Measurements from ENCODE around the gene GOLGA2. TPM values are rescaled to one million over a fixed set of nuclear protein-coding genes. Genes with fewer than 3 reads are reported as not detected.

Gene GOLGA2
- polyA plus RNA-seq, 1 donor = 92.5 TPM

- DNase-seq = no peak
Observed at GRCh38 chr9:128214571-128215490, 61.0 kb downstream of the GOLGA2 start.

- DNase-seq = no peak
Observed at GRCh38 chr9:128213746-128214497, 61.9 kb downstream of the GOLGA2 start.

GRCh38 chr9:128211981-128212281 is 63.9 kb downstream of the GOLGA2 start:
- DNase-seq = no peak

- no peak for DNase-seq
Observed at GRCh38 chr9:128211186-128211980, 64.4 kb downstream of the GOLGA2 start.

- DNase-seq = no peak
Observed at GRCh38 chr9:128208946-128209669, 66.7 kb downstream of the GOLGA2 start.

GRCh38 chr9:128208386-128208785 is 67.4 kb downstream of the GOLGA2 start:
- DNase-seq = no peak

GRCh38 chr9:128206916-128207910 is 68.6 kb downstream of the GOLGA2 start:
- DNase-seq = no peak

- DNase-seq = no peak
Observed at GRCh38 chr9:128206484-128206883, 69.3 kb downstream of the GOLGA2 start.

Other genes starting within 250 kb of the GOLGA2 start
- gene NAIF1, start 208.7 kb downstream of the GOLGA2 start, polyA plus RNA-seq (ENCODE audit: insufficient read length) = 10.8 TPM
- 12.9 TPM for gene SLC25A25, start 207.8 kb downstream of the GOLGA2 start, polyA plus RNA-seq (ENCODE audit: insufficient read length)
- 37.9 TPM for gene PTGES2, start 148.3 kb downstream of the GOLGA2 start, polyA plus RNA-seq (ENCODE audit: insufficient read length)
- 0.75 TPM for gene LCN2, start 126.6 kb downstream of the GOLGA2 start, polyA plus RNA-seq (ENCODE audit: insufficient read length)
- gene BBLN, start 115.7 kb downstream of the GOLGA2 start, polyA plus RNA-seq (ENCODE audit: insufficient read length) = 31.8 TPM
- 139 TPM for gene CIZ1, start 84.4 kb downstream of the GOLGA2 start, polyA plus RNA-seq (ENCODE audit: insufficient read length)
- 231 TPM for gene DNM1, start 72.6 kb downstream of the GOLGA2 start, polyA plus RNA-seq (ENCODE audit: insufficient read length)
- 31.6 TPM for gene SWI5, start 269 bp upstream of the GOLGA2 start, polyA plus RNA-seq (ENCODE audit: insufficient read length)
- 37.6 TPM for gene TRUB2, start 46.4 kb upstream of the GOLGA2 start, polyA plus RNA-seq (ENCODE audit: insufficient read length)
- gene COQ4, start 46.8 kb upstream of the GOLGA2 start, polyA plus RNA-seq (ENCODE audit: insufficient read length) = 83.2 TPM
- gene SLC27A4, start 64.5 kb upstream of the GOLGA2 start, polyA plus RNA-seq (ENCODE audit: insufficient read length) = 16.7 TPM
- 53.6 TPM for gene URM1, start 95.4 kb upstream of the GOLGA2 start, polyA plus RNA-seq (ENCODE audit: insufficient read length)
- 34.9 TPM for gene CERCAM, start 144.8 kb upstream of the GOLGA2 start, polyA plus RNA-seq (ENCODE audit: insufficient read length)
- 58.3 TPM for gene ODF2, start 180.0 kb upstream of the GOLGA2 start, polyA plus RNA-seq (ENCODE audit: insufficient read length)
- 34.2 TPM for gene GLE1, start 228.7 kb upstream of the GOLGA2 start, polyA plus RNA-seq (ENCODE audit: insufficient read length)

Measured in left kidney (tissue), 2 donors.